ENCODE measurements around the gene L1CAM.

- TF ChIP-seq ZNF24 (tag by site-specific recombination; IDR thresholded peaks at IDR 0.05) = no peak
- no peak for TF ChIP-seq ZSCAN30 (tag by site-specific recombination; IDR thresholded peaks at IDR 0.05)
- no peak for TF ChIP-seq ZEB2 (tag by site-specific recombination; IDR thresholded peaks at IDR 0.05)
- no peak for TF ChIP-seq ZNF394 (tag by site-specific recombination; IDR thresholded peaks at IDR 0.05; ENCODE audit: borderline replicate concordance)
- TF ChIP-seq, protein P1, sequence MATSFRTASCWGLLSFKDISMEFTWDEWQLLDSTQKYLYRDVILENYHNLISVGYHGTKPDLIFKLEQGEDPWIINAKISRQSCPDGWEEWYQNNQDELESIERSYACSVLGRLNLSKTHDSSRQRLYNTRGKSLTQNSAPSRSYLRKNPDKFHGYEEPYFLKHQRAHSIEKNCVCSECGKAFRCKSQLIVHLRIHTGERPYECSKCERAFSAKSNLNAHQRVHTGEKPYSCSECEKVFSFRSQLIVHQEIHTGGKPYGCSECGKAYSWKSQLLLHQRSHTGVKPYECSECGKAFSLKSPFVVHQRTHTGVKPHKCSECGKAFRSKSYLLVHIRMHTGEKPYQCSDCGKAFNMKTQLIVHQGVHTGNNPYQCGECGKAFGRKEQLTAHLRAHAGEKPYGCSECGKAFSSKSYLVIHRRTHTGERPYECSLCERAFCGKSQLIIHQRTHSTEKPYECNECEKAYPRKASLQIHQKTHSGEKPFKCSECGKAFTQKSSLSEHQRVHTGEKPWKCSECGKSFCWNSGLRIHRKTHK (tag by site-specific recombination; IDR thresholded peaks at IDR 0.05) = no peak
- TF ChIP-seq, protein P2, sequence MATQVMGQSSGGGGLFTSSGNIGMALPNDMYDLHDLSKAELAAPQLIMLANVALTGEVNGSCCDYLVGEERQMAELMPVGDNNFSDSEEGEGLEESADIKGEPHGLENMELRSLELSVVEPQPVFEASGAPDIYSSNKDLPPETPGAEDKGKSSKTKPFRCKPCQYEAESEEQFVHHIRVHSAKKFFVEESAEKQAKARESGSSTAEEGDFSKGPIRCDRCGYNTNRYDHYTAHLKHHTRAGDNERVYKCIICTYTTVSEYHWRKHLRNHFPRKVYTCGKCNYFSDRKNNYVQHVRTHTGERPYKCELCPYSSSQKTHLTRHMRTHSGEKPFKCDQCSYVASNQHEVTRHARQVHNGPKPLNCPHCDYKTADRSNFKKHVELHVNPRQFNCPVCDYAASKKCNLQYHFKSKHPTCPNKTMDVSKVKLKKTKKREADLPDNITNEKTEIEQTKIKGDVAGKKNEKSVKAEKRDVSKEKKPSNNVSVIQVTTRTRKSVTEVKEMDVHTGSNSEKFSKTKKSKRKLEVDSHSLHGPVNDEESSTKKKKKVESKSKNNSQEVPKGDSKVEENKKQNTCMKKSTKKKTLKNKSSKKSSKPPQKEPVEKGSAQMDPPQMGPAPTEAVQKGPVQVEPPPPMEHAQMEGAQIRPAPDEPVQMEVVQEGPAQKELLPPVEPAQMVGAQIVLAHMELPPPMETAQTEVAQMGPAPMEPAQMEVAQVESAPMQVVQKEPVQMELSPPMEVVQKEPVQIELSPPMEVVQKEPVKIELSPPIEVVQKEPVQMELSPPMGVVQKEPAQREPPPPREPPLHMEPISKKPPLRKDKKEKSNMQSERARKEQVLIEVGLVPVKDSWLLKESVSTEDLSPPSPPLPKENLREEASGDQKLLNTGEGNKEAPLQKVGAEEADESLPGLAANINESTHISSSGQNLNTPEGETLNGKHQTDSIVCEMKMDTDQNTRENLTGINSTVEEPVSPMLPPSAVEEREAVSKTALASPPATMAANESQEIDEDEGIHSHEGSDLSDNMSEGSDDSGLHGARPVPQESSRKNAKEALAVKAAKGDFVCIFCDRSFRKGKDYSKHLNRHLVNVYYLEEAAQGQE (tag by site-specific recombination; IDR thresholded peaks at IDR 0.05) = no peak
- TF ChIP-seq PRDM10 (tag by site-specific recombination; IDR thresholded peaks at IDR 0.05) = no peak
Observed at GRCh38 chrX:153812220-153812619, 73.8 kb downstream of the L1CAM start.

Data from HEK293 (cell line).